Measurements from ENCODE around the gene FERD3L. TPM values are rescaled to one million over a fixed set of nuclear protein-coding genes. Genes with fewer than 3 reads are reported as not detected.
A peak's percentile ranks its signal among the peaks of the same experiment; 100 is the strongest.

FERD3L gene
- total and polyA plus RNA-seq, 2 of the 8 experiments (the other 6 are each of a cell fraction or from before 2014, with no cell fraction given), result not detected

DNA sequence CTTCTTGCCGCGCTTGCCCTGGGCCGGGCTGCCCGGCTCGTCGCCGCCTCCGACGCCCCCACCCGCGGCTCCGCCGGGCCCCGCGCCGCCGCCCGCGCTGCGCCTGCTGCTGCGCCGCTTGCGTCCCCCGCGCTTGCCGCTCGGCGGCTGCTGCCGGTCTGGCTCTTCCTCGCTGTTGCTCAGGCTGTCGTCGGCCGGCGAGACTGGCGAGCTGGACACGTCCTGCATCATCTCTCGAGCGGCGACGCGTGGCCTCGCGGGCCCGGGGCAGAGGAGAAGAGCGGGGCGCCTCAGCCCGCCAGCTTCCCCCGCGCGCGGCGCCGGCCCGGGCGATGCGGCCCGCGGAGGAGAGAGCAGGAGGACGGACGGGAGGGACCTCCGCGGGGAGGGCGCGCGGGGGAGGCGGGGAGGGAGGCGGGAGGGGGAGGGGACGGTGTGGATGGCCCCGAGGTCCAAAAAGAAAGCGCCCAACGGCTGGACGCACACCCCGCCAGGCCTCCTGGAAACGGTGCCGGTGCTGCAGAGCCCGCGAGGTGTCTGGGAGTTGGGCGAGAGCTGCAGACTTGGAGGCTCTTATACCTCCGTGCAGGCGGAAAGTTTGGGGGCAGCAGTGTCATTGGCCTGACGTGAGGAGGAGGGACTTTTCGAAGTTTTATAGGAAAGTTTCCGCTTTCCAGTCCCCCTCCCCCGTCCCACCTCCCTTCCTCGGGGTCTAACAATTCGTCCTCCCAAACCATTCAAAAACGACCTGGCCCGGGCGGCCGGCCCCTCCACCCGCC is 27.9 kb downstream of the FERD3L start, which contains the start of gene TWIST1 (continued):
- no peak for TF ChIP-seq RNF2 (IDR thresholded peaks at IDR 0.05; ENCODE audit: borderline replicate concordance, low read depth, low read length, missing control alignments, poor library complexity, severe bottlenecking)
- no peak for TF ChIP-seq SP2 (IDR thresholded peaks at IDR 0.05; ENCODE audit: low read length)
- TF ChIP-seq FOSL1 (IDR thresholded peaks at IDR 0.05; ENCODE audit: insufficient read depth, low read depth, low read length), result no peak
- TF ChIP-seq CBX5 (IDR thresholded peaks at IDR 0.05; ENCODE audit: low read depth, low read length), result no peak
- peak; percentile 67 for TF ChIP-seq ASH2L (IDR thresholded peaks at IDR 0.05; ENCODE audit: low read length)
- TF ChIP-seq, protein P1, sequence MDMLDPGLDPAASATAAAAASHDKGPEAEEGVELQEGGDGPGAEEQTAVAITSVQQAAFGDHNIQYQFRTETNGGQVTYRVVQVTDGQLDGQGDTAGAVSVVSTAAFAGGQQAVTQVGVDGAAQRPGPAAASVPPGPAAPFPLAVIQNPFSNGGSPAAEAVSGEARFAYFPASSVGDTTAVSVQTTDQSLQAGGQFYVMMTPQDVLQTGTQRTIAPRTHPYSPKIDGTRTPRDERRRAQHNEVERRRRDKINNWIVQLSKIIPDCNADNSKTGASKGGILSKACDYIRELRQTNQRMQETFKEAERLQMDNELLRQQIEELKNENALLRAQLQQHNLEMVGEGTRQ (IDR thresholded peaks at IDR 0.05; ENCODE audit: low read length), result no peak
- TF ChIP-seq SIRT6 (IDR thresholded peaks at IDR 0.05; ENCODE audit: low read length), result no peak
- TF ChIP-seq POU5F1 (IDR thresholded peaks at IDR 0.05; ENCODE audit: low read depth, low read length), result no peak
- 0 out of 3 replicates have a peak, but pooled peaks of 1 of the 2 experiments have one; percentile 29 for TF ChIP-seq POLR2A (IDR thresholded peaks at IDR 0.05; ENCODE audit: control extremely low read depth in 1 of 2, low read depth in 2 of 2, low read length in 2 of 2)
- TF ChIP-seq, protein P2, sequence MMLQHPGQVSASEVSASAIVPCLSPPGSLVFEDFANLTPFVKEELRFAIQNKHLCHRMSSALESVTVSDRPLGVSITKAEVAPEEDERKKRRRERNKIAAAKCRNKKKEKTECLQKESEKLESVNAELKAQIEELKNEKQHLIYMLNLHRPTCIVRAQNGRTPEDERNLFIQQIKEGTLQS (IDR thresholded peaks at IDR 0.05; ENCODE audit: insufficient read depth, low read depth, low read length), result no peak
- no peak for TF ChIP-seq NRF1 (IDR thresholded peaks at IDR 0.05; ENCODE audit: low read depth, low read length)
- TF ChIP-seq, protein P3, sequence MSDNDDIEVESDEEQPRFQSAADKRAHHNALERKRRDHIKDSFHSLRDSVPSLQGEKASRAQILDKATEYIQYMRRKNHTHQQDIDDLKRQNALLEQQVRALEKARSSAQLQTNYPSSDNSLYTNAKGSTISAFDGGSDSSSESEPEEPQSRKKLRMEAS (IDR thresholded peaks at IDR 0.05), result no peak
- TF ChIP-seq HDAC2 (IDR thresholded peaks at IDR 0.05; ENCODE audit: borderline replicate concordance in 1 of 2, low read depth in 2 of 2, low read length in 2 of 2), result 0 out of 4 replicates have a peak, but pooled peaks of 1 of the 2 experiments have one; percentile 12
- TF ChIP-seq, protein P4, sequence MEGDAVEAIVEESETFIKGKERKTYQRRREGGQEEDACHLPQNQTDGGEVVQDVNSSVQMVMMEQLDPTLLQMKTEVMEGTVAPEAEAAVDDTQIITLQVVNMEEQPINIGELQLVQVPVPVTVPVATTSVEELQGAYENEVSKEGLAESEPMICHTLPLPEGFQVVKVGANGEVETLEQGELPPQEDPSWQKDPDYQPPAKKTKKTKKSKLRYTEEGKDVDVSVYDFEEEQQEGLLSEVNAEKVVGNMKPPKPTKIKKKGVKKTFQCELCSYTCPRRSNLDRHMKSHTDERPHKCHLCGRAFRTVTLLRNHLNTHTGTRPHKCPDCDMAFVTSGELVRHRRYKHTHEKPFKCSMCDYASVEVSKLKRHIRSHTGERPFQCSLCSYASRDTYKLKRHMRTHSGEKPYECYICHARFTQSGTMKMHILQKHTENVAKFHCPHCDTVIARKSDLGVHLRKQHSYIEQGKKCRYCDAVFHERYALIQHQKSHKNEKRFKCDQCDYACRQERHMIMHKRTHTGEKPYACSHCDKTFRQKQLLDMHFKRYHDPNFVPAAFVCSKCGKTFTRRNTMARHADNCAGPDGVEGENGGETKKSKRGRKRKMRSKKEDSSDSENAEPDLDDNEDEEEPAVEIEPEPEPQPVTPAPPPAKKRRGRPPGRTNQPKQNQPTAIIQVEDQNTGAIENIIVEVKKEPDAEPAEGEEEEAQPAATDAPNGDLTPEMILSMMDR (IDR thresholded peaks at IDR 0.05; ENCODE audit: control extremely low read depth in 1 of 3, insufficient read depth in 1 of 3, low read depth in 1 of 3, low read length in 3 of 3), result no peak
- no peak for TF ChIP-seq TAF1 (IDR thresholded peaks at IDR 0.05; ENCODE audit: low read depth, low read length)
- TF ChIP-seq NANOG (IDR thresholded peaks at IDR 0.05; ENCODE audit: insufficient read depth, low read depth, low read length, poor library complexity, severe bottlenecking), result no peak
- no peak for TF ChIP-seq RXRA (IDR thresholded peaks at IDR 0.05; ENCODE audit: insufficient read depth, low read depth, low read length)
- no peak for TF ChIP-seq EZH2 (IDR thresholded peaks at IDR 0.05; ENCODE audit: low read depth, low read length, severe bottlenecking)
- no peak for TF ChIP-seq CHD1 (IDR thresholded peaks at IDR 0.05; ENCODE audit: low read depth, low read length)

Data from H1 (cell line).